OCI-LY3 (cell line): ENCODE measurements around the gene BICC1.

Source experiments
- H2AFZ ChIP-seq: fragments of 200-600, 300-600 bp; shearing (Covaris generic); 2 replicates; pipeline ENCODE4 v1.6.0; 2014; ENCODE audit warnings: antibody characterized with exemption, low read depth, low read length
- H3K27ac ChIP-seq: fragments of 200-600, 300-600 bp; sonication (generic); 2 replicates; pipeline ENCODE4 v1.5.1; 2014; ENCODE audit warnings: mild to moderate bottlenecking, low read length, moderate library complexity, mixed read lengths
- H3K27me3 ChIP-seq: fragments of 200-600, 300-600 bp; sonication (generic); 2 replicates; pipeline ENCODE4 v1.6.1; 2014; ENCODE audit warnings: low read depth, low read length, mixed read lengths
- H3K36me3 ChIP-seq: fragments of 200-600, 300-600 bp; sonication (generic); replicated peaks from 2 replicates; pipeline ENCODE3; 2014; ENCODE audit warnings: low read depth, low read length, mixed read lengths
- H3K4me1 ChIP-seq: fragments of 300-600, 200-600 bp; sonication (generic); 2 replicates; pipeline ENCODE4 v1.6.1; 2014; ENCODE audit warnings: low read length, mixed read lengths
- H3K4me2 ChIP-seq: fragments of 200-600, 300-600 bp; sonication (generic); 2 replicates; pipeline ENCODE4 v1.6.1; 2014; ENCODE audit warnings: low read length, mixed read lengths
- H3K4me3 ChIP-seq: fragments of 300-600, 200-600 bp; sonication (generic); 2 replicates; pipeline ENCODE4 v1.5.1; 2014; ENCODE audit warnings: antibody characterized with exemption, mild to moderate bottlenecking, low read length, moderate library complexity
- H3K79me2 ChIP-seq: fragments of 300-600, 200-600 bp; shearing (Covaris generic); 2 replicates; pipeline ENCODE4 v1.6.1; 2014; ENCODE audit warnings: mild to moderate bottlenecking, low read length, mixed read lengths
- H3K9ac ChIP-seq: fragments of 300-600, 200-600 bp; shearing (Covaris generic); 2 replicates; pipeline ENCODE4 v1.6.0; 2014; ENCODE audit warnings: mild to moderate bottlenecking, low read length, moderate library complexity
- H3K9me3 ChIP-seq: fragments of 200-600, 300-600 bp; shearing (Covaris generic); 2 replicates; pipeline ENCODE4 v1.6.1; 2014; ENCODE audit warnings: low read length, mixed read lengths; ENCODE audit not compliant: insufficient read depth
- H4K20me1 ChIP-seq: fragments of 200-600, 300-600 bp; sonication (generic); 2 replicates; pipeline ENCODE4 v1.6.1; 2016; ENCODE audit warnings: low read length, mixed read lengths; ENCODE audit not compliant: insufficient read depth
- EZH2phosphoT487 ChIP-seq: fragments of 200-600 bp; shearing (Covaris generic); IDR thresholded peaks from 2 replicates; pipeline ENCODE4 v1.6.1; 2018; ENCODE audit warnings: antibody characterized with exemption, mixed run types, low read depth
- TF ChIP-seq, protein P1 (sequence below): fragments of 200-600, 300-600 bp; sonication (generic); IDR thresholded peaks from 2 replicates; pipeline ENCODE4 v1.5.1; 2014; ENCODE audit warnings: antibody characterized with exemption, low read length, low read depth

The BICC1 gene

GRCh38 chr10:58724781-58725180, 212.1 kb downstream of the BICC1 start:
- no peaks in the 10 kb centered on the region for H3K36me3 ChIP-seq

GRCh38 chr10:58725901-58726300, 213.2 kb downstream of the BICC1 start:
- Histone ChIP-seq H3K27ac (no peak overlapping the region), H3K27me3 (no peaks in the 10 kb centered on the region), H3K4me1 (no peaks in the 10 kb centered on the region), H3K9me3 (no peaks in the 10 kb centered on the region), H3K36me3 (no peaks in the 10 kb centered on the region), H3K9ac (no peak overlapping the region), H4K20me1 (no peaks in the 10 kb centered on the region), H2AFZ (no peak overlapping the region), H3K4me2 (no peak overlapping the region), H3K4me3 (no peak overlapping the region), H3K79me2 (no peaks in the 10 kb centered on the region)
- TF ChIP-seq EZH2phosphoT487: no peak
- TF ChIP-seq, protein P1, sequence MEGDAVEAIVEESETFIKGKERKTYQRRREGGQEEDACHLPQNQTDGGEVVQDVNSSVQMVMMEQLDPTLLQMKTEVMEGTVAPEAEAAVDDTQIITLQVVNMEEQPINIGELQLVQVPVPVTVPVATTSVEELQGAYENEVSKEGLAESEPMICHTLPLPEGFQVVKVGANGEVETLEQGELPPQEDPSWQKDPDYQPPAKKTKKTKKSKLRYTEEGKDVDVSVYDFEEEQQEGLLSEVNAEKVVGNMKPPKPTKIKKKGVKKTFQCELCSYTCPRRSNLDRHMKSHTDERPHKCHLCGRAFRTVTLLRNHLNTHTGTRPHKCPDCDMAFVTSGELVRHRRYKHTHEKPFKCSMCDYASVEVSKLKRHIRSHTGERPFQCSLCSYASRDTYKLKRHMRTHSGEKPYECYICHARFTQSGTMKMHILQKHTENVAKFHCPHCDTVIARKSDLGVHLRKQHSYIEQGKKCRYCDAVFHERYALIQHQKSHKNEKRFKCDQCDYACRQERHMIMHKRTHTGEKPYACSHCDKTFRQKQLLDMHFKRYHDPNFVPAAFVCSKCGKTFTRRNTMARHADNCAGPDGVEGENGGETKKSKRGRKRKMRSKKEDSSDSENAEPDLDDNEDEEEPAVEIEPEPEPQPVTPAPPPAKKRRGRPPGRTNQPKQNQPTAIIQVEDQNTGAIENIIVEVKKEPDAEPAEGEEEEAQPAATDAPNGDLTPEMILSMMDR: no peak

More at GRCh38 chr10:58724781-58725180, 212.1 kb downstream of the BICC1 start:
- H3K79me2 ChIP-seq: no peaks in the 10 kb centered on the region
- H4K20me1 ChIP-seq: no peaks in the 10 kb centered on the region
- H3K9ac ChIP-seq: no peak overlapping the region
- H3K4me1 ChIP-seq: no peaks in the 10 kb centered on the region
- H3K27me3 ChIP-seq: no peaks in the 10 kb centered on the region
- no peak overlapping the region for H3K4me2 ChIP-seq
- no peak overlapping the region for H3K4me3 ChIP-seq
- TF ChIP-seq EZH2phosphoT487: no peak
- TF ChIP-seq, protein P1: no peak
- H2AFZ ChIP-seq: no peak overlapping the region
- H3K9me3 ChIP-seq: no peaks in the 10 kb centered on the region
- no peak overlapping the region for H3K27ac ChIP-seq

DNA sequence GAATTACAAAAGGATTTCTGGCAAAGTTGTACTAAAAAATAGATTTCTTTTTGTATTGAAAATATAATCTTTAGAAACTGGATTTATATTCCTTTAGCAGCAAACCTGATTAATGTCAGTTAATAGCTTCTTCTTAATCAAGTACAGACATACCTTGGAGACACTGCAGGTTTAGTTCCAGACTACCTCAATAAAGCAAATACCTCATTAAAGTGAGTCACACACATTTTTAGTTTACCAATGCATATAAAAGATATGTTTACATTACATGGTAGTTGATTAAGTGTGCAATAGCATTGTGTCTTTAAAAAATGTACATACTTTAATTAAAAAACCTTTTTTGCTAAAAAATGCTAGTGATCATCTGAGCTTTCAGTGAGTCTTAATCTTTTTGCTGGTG, 215.0 kb downstream of the BICC1 start:
- no peaks in the 10 kb centered on the region for H3K79me2 ChIP-seq
- H3K9ac ChIP-seq: no peak overlapping the region
- TF ChIP-seq, protein P1: no peak
- no peak for TF ChIP-seq EZH2phosphoT487
- H3K4me2 ChIP-seq: no peak overlapping the region
- no peaks in the 10 kb centered on the region for H4K20me1 ChIP-seq
- H3K4me3 ChIP-seq: no peak overlapping the region
- H3K27ac ChIP-seq: no peak overlapping the region
- no peak overlapping the region for H2AFZ ChIP-seq
- H3K36me3 ChIP-seq: no peaks in the 10 kb centered on the region
- H3K4me1 ChIP-seq: no peaks in the 10 kb centered on the region
- H3K9me3 ChIP-seq: no peaks in the 10 kb centered on the region
- no peaks in the 10 kb centered on the region for H3K27me3 ChIP-seq

DNA sequence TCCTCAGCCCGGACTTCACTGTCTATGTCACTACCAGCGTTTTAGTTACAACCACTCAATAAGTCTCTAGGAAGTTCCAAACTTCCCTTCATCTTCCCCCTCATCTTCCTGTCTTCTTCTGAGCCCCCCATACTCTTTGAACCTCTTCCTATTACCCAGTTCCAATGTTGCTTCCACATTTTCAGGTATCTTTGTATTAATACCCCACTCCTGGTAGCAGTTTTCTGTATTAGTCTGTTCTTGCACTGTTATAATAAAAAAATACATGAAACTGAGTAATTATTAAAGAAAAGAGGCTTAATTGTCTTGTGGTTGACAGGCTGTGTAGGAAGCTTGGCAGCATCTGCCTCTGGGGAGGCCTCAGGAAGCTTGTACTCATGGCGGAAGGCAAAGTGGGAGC, 218.6 kb downstream of the BICC1 start:
- Histone ChIP-seq H3K4me3 (no peak overlapping the region), H3K4me2 (no peak overlapping the region), H3K4me1 (no peaks in the 10 kb centered on the region), H3K9me3 (no peaks in the 10 kb centered on the region), H2AFZ (no peak overlapping the region), H3K27ac (no peak overlapping the region), H4K20me1 (no peaks in the 10 kb centered on the region), H3K27me3 (no peaks in the 10 kb centered on the region), H3K79me2 (no peaks in the 10 kb centered on the region), H3K36me3 (no peaks in the 10 kb centered on the region), H3K9ac (no peak overlapping the region)
- TF ChIP-seq, protein P1: no peak
- TF ChIP-seq EZH2phosphoT487: no peak
